Gastrocnemius medialis (tissue), 4 donors: ENCODE data around the gene CAMSAP1. TPM values are rescaled to one million over a fixed set of nuclear protein-coding genes. Genes with fewer than 3 reads are reported as not detected.

Experiments
- ATAC-seq, 2 donors: fragments of 150-250 bp; one replicate each; pipeline ENCODE4 v1.9.1; 2016
- DNase-seq, 2 donors: peaks; one replicate each; pipeline ENCODE4 v3.0.0-alpha.2; 2019
- H3K27ac ChIP-seq, 4 donors: fragments of 200-600 bp; sonication (generic); 1 replicate in 1 of 4; 2 replicates in 3 of 4; pipeline ENCODE4 v1.5.1; 2016 to 2018; ENCODE audit warnings: mild to moderate bottlenecking in 2 of 4, moderate library complexity in 1 of 4
- H3K27me3 ChIP-seq, 3 donors: fragments of 200-600 bp; sonication (generic) in 2 of 3; 1 replicate in 1 of 3; 2 replicates in 2 of 3; pipeline versions ENCODE4 v1.5.1 to v1.6.0; 2016 to 2019; ENCODE audit warnings: mild to moderate bottlenecking in 1 of 3, moderate library complexity in 1 of 3
- H3K36me3 ChIP-seq, 2 donors: fragments of 200-600 bp; sonication (generic) in 1 of 2; one replicate each; pipeline ENCODE4 v1.5.1; 2017 to 2018
- H3K4me1 ChIP-seq, 2 donors: fragments of 200-600 bp; sonication (generic) in 1 of 2; one replicate each; pipeline ENCODE4 v1.5.1; 2016 to 2017; ENCODE audit warnings: mild to moderate bottlenecking in 2 of 2
- H3K4me3 ChIP-seq, 4 donors: fragments of 200-600 bp; sonication (generic) in 3 of 4; 1 replicate in 1 of 4; 2 replicates in 3 of 4; pipeline ENCODE4 v1.5.1; 2016 to 2019; ENCODE audit warnings: mild to moderate bottlenecking in 2 of 4
- H3K9me3 ChIP-seq, 3 donors: fragments of 200-600 bp; sonication (generic) in 2 of 3; 1 replicate in 1 of 3; 2 replicates in 2 of 3; pipeline ENCODE4 v1.5.1; 2016 to 2019
- CTCF ChIP-seq, 5 experiments: fragments of 450-650 bp in 3 of 5; fragments of 200-600 bp in 2 of 5; sonication (generic) in 2 of 5; IDR thresholded peaks in 4 of 5; conservative IDR thresholded peaks in 1 of 5; 1 replicate in 4 of 5; 2 replicates in 1 of 5; pipeline ENCODE4 v1.5.1; 2016 to 2019; ENCODE audit warnings: antibody characterized with exemption in 5 of 5, mild to moderate bottlenecking in 3 of 5, moderate library complexity in 3 of 5
- POLR2A ChIP-seq, 2 donors: fragments of 450-650 bp; IDR thresholded peaks; one replicate each; pipeline ENCODE4 v1.6.1; 2017; ENCODE audit warnings: antibody characterized with exemption in 2 of 2, mild to moderate bottlenecking in 2 of 2, moderate library complexity in 2 of 2
- in situ Hi-C, 4 donors: fragments of 200-750 bp; cut with MboI; loops; one replicate each; pipeline versions ENCODE4 v1.15.0 to v1.8.0; 2017; ENCODE audit warnings: low sequenced_read_pairs in 4 of 4
- intact Hi-C: fragments of 100-400 bp; cut with DNase I; formaldehyde crosslinking; loops from one replicate; pipeline ENCODE4 v1.15.1; 2023; ENCODE audit warnings: low total_unique reads
- total RNA-seq, 4 donors: library from RNA; depleted of rRNA; stranded (reverse); fragments of >200 nt; gene quantifications; one replicate each; pipeline versions ENCODE4 v1.1.0 to v1.2.3, GENCODE V29; 2016

The CAMSAP1 gene
- total RNA-seq, result 10 to 100 TPM; 54.8 to 94.9 (median 82.9) TPM

- peak within 1 kb of the TSS; percentile 70 to 81 (median 72) for H3K4me3 ChIP-seq
- intact Hi-C loops, result loop anchor here (1.0 to 10.0 kb wide), 7 partner anchors 41 to 455 kb away; partner anchors contain the start of genes DNLZ, QSOX2, TMEM250 and UBAC1
- peak; percentile 92 to 94 for TF ChIP-seq POLR2A (IDR thresholded peaks at IDR 0.05)
- no peak for TF ChIP-seq CTCF (IDR thresholded peaks at IDR 0.05 in 4 of 5, conservative IDR thresholded peaks at IDR 0.05 in 1 of 5)
- no peaks in the 10 kb centered on the region for H3K9me3 ChIP-seq
- in situ Hi-C loops, result no loop called here
- DNase-seq (peak; percentile 87 to 91), ATAC-seq (peak; percentile 62 to 68)
- peaks cover 47 to 52% of the 10 kb centered on the region in 2 donors for H3K4me1 ChIP-seq
- H3K27me3 ChIP-seq, result no peaks in the 10 kb centered on the region
- peak within 1 kb of the TSS; percentile 90 to 92 (median 90) for H3K27ac ChIP-seq
- peaks cover 0 to 13% of the 10 kb centered on the region in 2 donors for H3K36me3 ChIP-seq
Observed at GRCh38 chr9:135907431-135908092, at the start of gene CAMSAP1. Gene CAMSAP1 (minus strand): TSS chr9:135907546. CDS start chr9:135907159, 387 bp downstream.

GRCh38 chr9:135956802-135957174, 49.4 kb upstream of the CAMSAP1 start:
- peak; percentile 86 to 92 for DNase-seq
- Histone ChIP-seq H3K9me3 (no peaks in the 10 kb centered on the region), H3K4me3 (peak overlapping the region; percentile 53 to 99 (median 95)), H3K4me1 (peaks cover 63 to 70% of the 10 kb centered on the region in 2 donors), H3K27ac (peak overlapping the region; percentile 97 to 100 (median 100)), H3K36me3 (peaks cover 0 to 23% of the 10 kb centered on the region in 2 donors), H3K27me3 (no peaks in the 10 kb centered on the region)
- peak; percentile 14 to 25 for ATAC-seq
- TF ChIP-seq CTCF (IDR thresholded peaks at IDR 0.05 in 4 of 5, conservative IDR thresholded peaks at IDR 0.05 in 1 of 5), result peak in 1 of 5 experiments; percentile 34
- TF ChIP-seq POLR2A (IDR thresholded peaks at IDR 0.05), result peak; percentile 85 to 93
- intact Hi-C loops (loop anchor here (2.0 kb wide), 1 partner anchor 734 kb away; no protein-coding TSS in a partner anchor), in situ Hi-C loops (no loop called here)

- ATAC-seq (peak in 1 of 2 donors; percentile 0), DNase-seq (peak in 1 of 2 donors; percentile 64)
- Histone ChIP-seq H3K4me1 (peaks cover 64 to 72% of the 10 kb centered on the region in 2 donors), H3K36me3 (peaks cover 0 to 25% of the 10 kb centered on the region in 2 donors), H3K9me3 (no peaks in the 10 kb centered on the region), H3K4me3 (peak overlapping the region; percentile 42 to 99 (median 72)), H3K27ac (peak overlapping the region; percentile 97 to 100 (median 100)), H3K27me3 (no peaks in the 10 kb centered on the region)
- no peak for TF ChIP-seq CTCF (IDR thresholded peaks at IDR 0.05 in 4 of 5, conservative IDR thresholded peaks at IDR 0.05 in 1 of 5)
- TF ChIP-seq POLR2A (IDR thresholded peaks at IDR 0.05), result peak in 1 of 2 donors; percentile 23
- intact Hi-C loops, result loop anchor here (2.0 kb wide), 1 partner anchor 735 kb away; no protein-coding TSS in a partner anchor
- in situ Hi-C loops, result no loop called here
Observed at GRCh38 chr9:135955934-135956801, 48.8 kb upstream of the CAMSAP1 start.

- Histone ChIP-seq H3K4me3 (no peak overlapping the region), H3K36me3 (peaks cover 0 to 39% of the 10 kb centered on the region in 2 donors), H3K4me1 (peaks cover 85 to 87% of the 10 kb centered on the region in 2 donors), H3K27ac (peak overlapping the region; percentile 97 to 100 (median 100)), H3K27me3 (no peaks in the 10 kb centered on the region), H3K9me3 (no peaks in the 10 kb centered on the region)
- no peak for TF ChIP-seq CTCF (IDR thresholded peaks at IDR 0.05 in 4 of 5, conservative IDR thresholded peaks at IDR 0.05 in 1 of 5)
- peak in 1 of 2 donors; percentile 63 for TF ChIP-seq POLR2A (IDR thresholded peaks at IDR 0.05)
- intact Hi-C loops, result loop anchor here (1.0 to 5.0 kb wide), 2 partner anchors 25 to 1540 kb away; no protein-coding TSS in a partner anchor
- ATAC-seq (no peak), DNase-seq (no peak)
- in situ Hi-C loops, result no loop called here
Observed at GRCh38 chr9:135952664-135953206, 45.4 kb upstream of the CAMSAP1 start.
